Glomerular endothelial cell (primary cell): ENCODE data around the gene MRPL12. TPM values are rescaled to one million over a fixed set of nuclear protein-coding genes. Genes with fewer than 3 reads are reported as not detected.

Source experiments
- DNase-seq: peaks from one replicate; pipeline ENCODE4 v3.0.0-alpha.2; 2011; ENCODE audit warnings: low read depth, low spot score; ENCODE audit errors: extremely low read depth
- total RNA-seq: library from RNA; depleted of rRNA; stranded (reverse); fragments of >200 nt; gene quantifications from 2 replicates; pipeline ENCODE4 v1.2.3, GENCODE V29; 2015

Gene MRPL12
- total RNA-seq, 1 donor from 2014 or later, result 84.5 TPM

DNA sequence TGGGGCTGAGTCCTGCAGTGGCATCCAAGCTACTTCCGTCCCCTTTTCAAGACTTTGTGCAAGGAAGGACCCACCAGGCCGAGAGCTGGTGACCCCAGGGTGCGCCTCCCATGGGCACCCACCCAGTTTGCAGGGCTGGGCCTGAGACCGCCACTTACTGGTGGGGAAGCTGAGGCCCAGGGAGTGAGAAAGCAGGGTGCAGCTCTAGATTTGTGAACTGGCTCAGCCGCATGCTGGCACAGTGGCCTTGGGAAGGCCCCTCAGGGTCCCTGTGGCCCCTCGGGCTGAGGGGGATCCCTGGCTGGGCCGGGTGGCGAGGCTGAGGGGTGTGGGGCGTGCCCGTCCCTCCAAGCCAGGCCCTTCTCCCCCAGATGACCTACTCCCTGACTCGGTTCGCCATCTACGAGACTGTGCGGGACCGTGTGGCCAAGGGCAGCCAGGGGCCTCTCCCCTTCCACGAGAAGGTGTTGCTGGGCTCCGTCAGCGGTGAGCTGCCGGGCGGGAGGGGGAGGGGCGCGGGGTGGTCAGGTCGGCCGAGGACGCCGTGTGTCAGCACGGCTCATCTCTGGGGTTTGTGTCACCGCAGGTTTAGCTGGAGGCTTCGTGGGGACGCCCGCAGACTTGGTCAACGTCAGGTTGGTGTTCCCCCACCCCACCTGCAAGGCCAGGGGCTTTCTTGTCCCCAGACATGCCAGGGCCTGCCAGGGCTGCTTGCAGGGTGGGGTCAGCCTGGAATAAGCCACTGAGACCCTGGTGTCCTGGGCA, 12.1 kb downstream of the MRPL12 start:
- no peak for DNase-seq

- DNase-seq, result no peak
Observed at GRCh38 chr17:81715872-81716673, 12.9 kb downstream of the MRPL12 start.

DNA sequence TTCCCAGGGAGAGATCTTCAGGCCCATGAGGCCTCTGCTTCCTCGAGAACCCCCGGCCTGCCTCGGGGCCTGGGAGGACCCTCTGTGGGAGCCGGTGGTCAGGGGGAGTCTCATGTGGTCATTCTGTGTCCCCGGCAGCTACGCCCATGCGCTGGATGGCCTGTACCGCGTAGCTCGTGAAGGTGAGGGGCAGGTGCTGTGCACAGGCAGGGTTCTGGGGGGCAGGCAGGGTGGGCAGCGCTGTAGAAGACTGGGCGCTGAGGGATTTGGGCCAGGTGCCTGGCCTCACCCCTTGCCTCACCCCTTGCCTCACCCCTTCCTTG, 13.5 kb downstream of the MRPL12 start:
- no peak for DNase-seq

- no peak for DNase-seq
Observed at GRCh38 chr17:81717049-81717765, 14.0 kb downstream of the MRPL12 start.

DNA sequence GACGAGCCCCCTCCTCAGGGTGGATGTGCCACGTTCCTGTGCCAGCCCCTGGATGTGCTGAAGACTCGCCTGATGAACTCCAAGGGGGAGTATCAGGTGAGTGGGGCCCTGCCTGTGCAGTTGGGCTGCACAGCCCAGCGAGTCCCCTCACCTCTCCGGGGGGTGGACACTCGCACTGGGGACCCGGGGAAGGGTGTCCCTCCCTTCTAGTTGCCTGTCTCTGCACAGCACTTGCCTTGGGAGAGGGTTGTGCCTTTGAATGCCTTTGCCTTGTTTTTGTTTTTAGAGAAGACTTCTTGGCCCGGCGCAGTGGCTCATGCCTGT, 14.6 kb downstream of the MRPL12 start:
- no peak for DNase-seq

- DNase-seq, result no peak
Observed at GRCh38 chr17:81719410-81720266, 16.5 kb downstream of the MRPL12 start.

GRCh38 chr17:81720267-81721071, 17.3 kb downstream of the MRPL12 start:
- DNase-seq, result no peak

DNA sequence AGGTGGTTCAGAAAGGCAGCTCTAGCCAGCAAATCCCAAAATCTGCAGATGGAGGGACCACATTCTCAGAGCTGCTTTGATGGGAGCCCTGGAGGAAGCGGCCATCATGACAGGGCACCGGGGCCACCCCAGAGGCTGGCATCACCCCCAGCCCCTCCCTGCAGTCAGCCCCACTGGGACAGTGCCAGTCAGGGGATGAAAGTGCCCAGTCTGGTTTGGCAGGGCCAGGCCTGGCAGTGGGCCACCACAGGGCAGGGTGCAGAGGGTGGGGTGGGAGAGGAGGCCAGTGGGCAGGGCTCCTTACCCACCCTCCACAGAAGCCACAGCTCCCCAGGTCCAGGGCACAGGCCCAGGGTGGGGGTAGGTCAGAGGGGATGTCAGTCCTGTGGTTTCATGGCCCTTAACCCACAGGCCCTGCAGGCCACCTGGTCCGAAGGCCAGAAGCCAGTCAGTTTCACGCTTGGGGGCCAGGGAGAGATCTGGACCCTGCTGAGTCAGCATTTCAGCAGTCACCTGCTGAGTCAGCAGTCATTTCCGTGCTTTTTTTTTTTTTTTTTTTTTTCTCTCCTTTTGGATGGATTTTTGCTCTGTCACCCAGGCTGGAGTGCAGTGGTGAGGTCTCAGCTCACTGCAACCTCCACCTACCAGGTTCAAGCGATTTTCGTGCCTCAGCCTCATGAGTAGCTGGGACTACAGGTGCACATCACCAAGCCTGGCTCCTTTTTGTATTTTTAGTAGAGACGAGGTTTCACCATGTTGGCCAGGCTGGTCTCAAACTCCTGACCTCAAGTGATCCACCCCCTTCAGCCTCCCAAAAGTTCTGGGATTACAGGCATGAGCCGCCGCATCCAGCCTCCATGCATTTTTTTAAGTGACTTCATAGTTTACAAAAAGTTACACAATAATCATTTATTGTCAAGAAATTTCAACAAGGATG, 19.3 kb downstream of the MRPL12 start:
- DNase-seq, result no peak

DNA sequence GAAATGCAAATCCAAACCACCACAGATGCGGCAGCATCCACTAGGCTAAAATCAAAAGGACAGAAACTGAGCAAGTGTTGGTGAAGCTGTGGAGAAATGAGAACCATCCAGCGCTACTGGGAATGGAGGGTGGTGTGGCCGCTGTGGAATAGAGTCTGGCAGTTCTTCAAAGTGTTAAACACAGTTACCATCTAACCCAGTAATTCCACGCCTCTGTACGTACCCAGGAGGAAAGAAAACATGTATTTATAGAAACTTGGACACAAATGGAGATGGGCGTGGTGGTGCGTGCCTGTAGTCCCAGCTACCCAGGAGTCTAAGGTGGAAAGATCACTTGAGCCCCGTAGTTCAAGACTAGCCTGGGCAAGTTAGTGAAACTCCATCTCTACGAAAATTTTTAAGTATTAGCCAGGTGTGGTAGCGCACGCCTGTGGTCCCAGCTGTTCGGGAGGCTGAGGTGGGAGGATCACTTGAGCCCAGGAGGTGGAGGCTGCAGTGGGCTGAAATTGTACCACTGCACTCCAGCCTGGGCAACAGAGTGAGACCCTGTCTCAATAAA, 20.6 kb downstream of the MRPL12 start:
- no peak for DNase-seq

GRCh38 chr17:81725439-81725838, 22.3 kb downstream of the MRPL12 start:
- no peak for DNase-seq

DNA sequence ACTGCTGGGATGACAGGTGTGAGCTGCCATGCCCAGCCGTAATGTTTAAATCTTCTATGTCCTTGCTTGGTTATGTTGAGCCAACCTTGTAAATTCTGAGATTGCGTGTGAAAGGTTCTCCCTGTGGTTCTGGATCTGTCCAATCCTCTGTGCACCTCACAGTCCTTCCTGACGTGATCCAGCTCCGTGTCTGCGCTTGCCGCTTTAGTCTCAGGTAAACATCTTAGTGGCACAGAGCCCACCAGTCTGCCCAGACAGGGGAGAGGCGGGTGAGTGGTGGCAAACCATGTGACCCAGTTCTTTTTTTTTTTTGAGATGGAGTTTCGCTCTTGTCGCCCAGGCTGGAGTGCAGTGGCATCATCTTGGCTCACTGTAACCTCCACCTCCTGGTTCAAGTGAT, 22.8 kb downstream of the MRPL12 start:
- no peak for DNase-seq

GRCh38 chr17:81727324-81728031, 24.3 kb downstream of the MRPL12 start:
- no peak for DNase-seq

DNA sequence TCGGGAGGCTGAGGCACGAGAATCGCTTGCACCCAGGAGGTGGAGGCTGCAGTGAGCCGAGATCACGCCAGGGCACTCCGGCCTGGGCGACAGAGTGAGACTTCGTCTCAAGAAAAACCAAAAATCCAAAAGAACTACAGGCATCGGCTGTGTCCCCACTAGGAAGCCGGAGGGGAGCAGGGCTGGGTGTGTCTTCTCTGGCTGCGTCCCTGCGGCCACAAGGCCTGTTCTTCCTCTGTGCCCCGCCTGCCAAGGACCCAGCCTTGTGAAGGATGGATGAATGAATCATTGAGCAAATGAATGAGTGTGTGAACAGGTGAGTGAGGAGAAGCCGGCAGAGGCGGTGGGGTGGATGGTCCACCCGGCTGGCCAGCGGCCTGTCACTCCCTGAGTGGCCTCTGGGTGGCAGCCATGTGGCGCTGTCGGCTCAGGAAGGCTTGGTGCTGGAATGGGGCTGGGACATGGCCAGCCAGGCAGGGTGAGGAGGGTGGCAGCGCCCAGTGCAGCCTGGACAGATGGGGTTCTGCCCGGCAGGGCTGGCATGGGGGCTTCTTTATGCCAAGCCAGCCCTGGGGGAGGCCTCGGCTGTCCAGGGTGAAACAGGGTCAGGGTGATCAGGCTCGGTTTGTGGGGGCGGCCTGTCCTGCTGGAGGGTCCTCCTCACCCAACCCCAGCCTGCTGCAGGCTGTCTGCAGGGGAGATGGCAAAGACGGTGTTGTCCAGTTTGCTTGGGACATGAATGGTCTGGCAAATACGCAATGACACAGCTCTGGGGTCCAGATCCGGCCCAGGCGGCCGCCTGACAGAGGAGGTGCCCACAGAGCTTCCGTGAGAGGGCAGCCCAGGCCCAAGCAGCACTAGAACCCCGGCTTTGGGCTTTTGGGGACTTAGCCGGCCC, 30.6 kb downstream of the MRPL12 start:
- DNase-seq, result no peak

- DNase-seq, result no peak
Observed at GRCh38 chr17:81734405-81735263, 31.5 kb downstream of the MRPL12 start.

GRCh38 chr17:81735264-81736102, 32.3 kb downstream of the MRPL12 start:
- no peak for DNase-seq
